H1 (cell line): ENCODE data around the gene OR10R2. TPM values are rescaled to one million over a fixed set of nuclear protein-coding genes. Genes with fewer than 3 reads are reported as not detected.

ENCODE experiments used
- CTCF ChIA-PET: fragments of 300-600 bp; sonication (Branson Sonifier 250); formaldehyde crosslinking; loops from one replicate; lab custom pipeline; 2021; ENCODE audit not compliant: partially characterized antibody; lab: Charles Lee
- POLR2A ChIA-PET: fragments of 300-600 bp; sonication (Branson Sonifier 250); formaldehyde crosslinking; loops from one replicate; lab custom pipeline; 2021; ENCODE audit warnings: inconsistent platforms; ENCODE audit not compliant: partially characterized antibody; lab: Charles Lee
- DNase-seq, 2 experiments: peaks; one replicate each; pipeline versions ENCODE4 v3.0.0 to v3.0.0-alpha.2; 2010 to 2022; ENCODE audit warnings: low spot score in 2 of 2, low read depth in 1 of 2, mixed read lengths in 1 of 2
- FAIRE-seq: peaks from 2 replicates; lab custom pipeline; 2011; peaks lifted over from hg19 to GRCh38; lab: Jason Lieb, UNC
- H2AFZ ChIP-seq: 2 replicates; pipeline ENCODE4 v1.8.1; 2012; ENCODE audit warnings: low read length, inconsistent platforms
- H2AK5ac ChIP-seq: 2 replicates; pipeline ENCODE4 v1.6.1; 2013; ENCODE audit warnings: low read depth, low read length
- H2BK120ac ChIP-seq: replicated peaks from 2 replicates; pipeline ENCODE3; 2013; ENCODE audit warnings: low read depth, low read length, inconsistent platforms
- H2BK12ac ChIP-seq: 2 replicates; pipeline ENCODE4 v1.6.1; 2013; ENCODE audit warnings: low read depth, low read length
- H2BK15ac ChIP-seq: 2 replicates; pipeline ENCODE4 v1.6.1; 2013; ENCODE audit warnings: low read length
- H2BK20ac ChIP-seq: 2 replicates; pipeline ENCODE4 v1.6.1; 2013; ENCODE audit warnings: low read length
- H2BK5ac ChIP-seq: 2 replicates; pipeline ENCODE4 v1.6.1; 2013; ENCODE audit warnings: low read depth, low read length
- H3K14ac ChIP-seq: 2 replicates; pipeline ENCODE4 v1.6.1; 2013; ENCODE audit warnings: inconsistent platforms; ENCODE audit not compliant: insufficient read length
- H3K18ac ChIP-seq: 2 replicates; pipeline ENCODE4 v1.6.1; 2013; ENCODE audit warnings: low read length; ENCODE audit errors: extremely low read depth
- H3K23ac ChIP-seq: 2 replicates; pipeline ENCODE4 v1.6.1; 2013; ENCODE audit warnings: inconsistent platforms; ENCODE audit not compliant: insufficient read length
- H3K23me2 ChIP-seq: 2 replicates; pipeline ENCODE4 v1.6.1; 2013; ENCODE audit warnings: low read depth, low read length
- H3K27ac ChIP-seq: 2 replicates; pipeline ENCODE4 v1.6.1; 2011; ENCODE audit warnings: low read depth, low read length, inconsistent platforms
- H3K27me3 ChIP-seq, 4 experiments: replicated peaks in 1 of 4; 1 replicate in 1 of 4; 2 replicates in 3 of 4; pipeline versions ENCODE4 v1.6.1 to v1.8.1; 2011 to 2013; ENCODE audit warnings: low read length in 3 of 4, mild to moderate bottlenecking in 3 of 4, inconsistent platforms in 2 of 4, mixed read lengths in 2 of 4, moderate library complexity in 1 of 4; ENCODE audit not compliant: control insufficient read depth in 3 of 4, insufficient read depth in 3 of 4; ENCODE audit errors: extremely low read depth in 1 of 4
- H3K36me3 ChIP-seq, 4 experiments: 2 replicates each; pipeline versions ENCODE4 v1.6.1 to v1.8.1; 2011 to 2013; ENCODE audit warnings: mild to moderate bottlenecking in 4 of 4, low read length in 3 of 4, moderate library complexity in 2 of 4, control low read depth in 1 of 4, inconsistent platforms in 1 of 4; ENCODE audit not compliant: insufficient read depth in 4 of 4, control insufficient read depth in 2 of 4
- H3K4ac ChIP-seq: replicated peaks from 2 replicates; pipeline ENCODE3; 2013; ENCODE audit warnings: low read length, low read depth, mixed read lengths, inconsistent platforms; ENCODE audit not compliant: insufficient read length
- H3K4me1 ChIP-seq, 4 experiments: replicated peaks in 1 of 4; 1 replicate in 1 of 4; 2 replicates in 3 of 4; pipeline versions ENCODE4 v1.6.1 to v1.8.1; 2011 to 2013; ENCODE audit warnings: low read length in 3 of 4, inconsistent platforms in 2 of 4, mixed read lengths in 1 of 4; ENCODE audit not compliant: insufficient read depth in 4 of 4, control insufficient read depth in 3 of 4
- H3K4me2 ChIP-seq, 2 experiments: 2 replicates each; pipeline versions ENCODE4 v1.6.1 to v1.8.1; 2011 to 2013; ENCODE audit warnings: low read depth in 2 of 2, low read length in 2 of 2, control low read depth in 1 of 2, inconsistent platforms in 1 of 2, mild to moderate bottlenecking in 1 of 2; ENCODE audit not compliant: insufficient read depth in 1 of 2
- H3K4me3 ChIP-seq, 4 experiments: fragments of 200-600, 300-600 bp in 1 of 4; sonication (generic), shearing (Covaris generic), sonication (Bioruptor Twin) in 1 of 4; 2 replicates each; pipeline versions ENCODE4 v1.5.1 to v1.8.1; 2011 to 2016; ENCODE audit warnings: low read length in 4 of 4, low read depth in 3 of 4, control low read depth in 2 of 4, inconsistent platforms in 2 of 4, mild to moderate bottlenecking in 2 of 4, mixed read lengths in 1 of 4, moderate library complexity in 1 of 4; ENCODE audit not compliant: insufficient read depth in 2 of 4; ENCODE audit errors: extremely low read depth in 1 of 4
- H3K56ac ChIP-seq: replicated peaks from 2 replicates; pipeline ENCODE3; 2013; ENCODE audit warnings: low read depth, mild to moderate bottlenecking, mixed read lengths, low read length, inconsistent platforms; ENCODE audit not compliant: insufficient read length
- H3K79me1 ChIP-seq: 2 replicates; pipeline ENCODE4 v1.6.1; 2013; ENCODE audit warnings: low read depth, low read length, control low read depth
- H3K79me2 ChIP-seq, 2 experiments: 2 replicates each; pipeline versions ENCODE4 v1.6.1 to v1.8.1; 2012 to 2013; ENCODE audit warnings: low read length in 2 of 2, mild to moderate bottlenecking in 2 of 2, inconsistent platforms in 1 of 2; ENCODE audit not compliant: insufficient read depth in 2 of 2, control insufficient read depth in 1 of 2
- H3K9ac ChIP-seq, 4 experiments: replicated peaks in 1 of 4; 1 replicate in 1 of 4; 2 replicates in 3 of 4; pipeline versions ENCODE4 v1.6.1 to v1.8.1; 2011 to 2013; ENCODE audit warnings: low read depth in 3 of 4, low read length in 3 of 4, control low read depth in 2 of 4, mild to moderate bottlenecking in 2 of 4, moderate library complexity in 2 of 4, inconsistent platforms in 1 of 4; ENCODE audit errors: extremely low read depth in 1 of 4
- H3K9me3 ChIP-seq, 2 experiments: 2 replicates each; pipeline versions ENCODE4 v1.6.1 to v1.8.1; 2012 to 2013; ENCODE audit warnings: mild to moderate bottlenecking in 2 of 2, moderate library complexity in 2 of 2, control low read depth in 1 of 2, inconsistent platforms in 1 of 2, low read depth in 1 of 2, low read length in 1 of 2, mixed read lengths in 1 of 2; ENCODE audit not compliant: insufficient read depth in 2 of 2
- H4K20me1 ChIP-seq, 2 experiments: replicated peaks in 1 of 2; 2 replicates each; pipeline versions ENCODE3 to v1.8.1; 2011 to 2013; ENCODE audit warnings: inconsistent platforms in 2 of 2, low read length in 2 of 2, mild to moderate bottlenecking in 1 of 2; ENCODE audit not compliant: insufficient read depth in 2 of 2, control insufficient read depth in 1 of 2
- H4K5ac ChIP-seq: 2 replicates; pipeline ENCODE4 v1.6.1; 2013; ENCODE audit warnings: low read length, low read depth, mixed read lengths, inconsistent platforms; ENCODE audit not compliant: insufficient read length
- H4K8ac ChIP-seq: 2 replicates; pipeline ENCODE4 v1.8.0; 2013; ENCODE audit warnings: mild to moderate bottlenecking, moderate library complexity, low read length, inconsistent platforms; ENCODE audit not compliant: insufficient read depth; ENCODE audit errors: extremely low read depth
- H4K91ac ChIP-seq: replicated peaks from 2 replicates; pipeline ENCODE3; 2013; ENCODE audit warnings: low read length, mixed read lengths, inconsistent platforms; ENCODE audit not compliant: insufficient read length
- BCL11A ChIP-seq, 2 experiments: IDR thresholded peaks; one replicate each; pipeline ENCODE4 v1.6.1; 2011; ENCODE audit warnings: low read depth in 2 of 2, low read length in 2 of 2, mild to moderate bottlenecking in 2 of 2
- CTBP2 ChIP-seq: IDR thresholded peaks from 2 replicates; pipeline ENCODE4 v1.7.0; 2011; ENCODE audit warnings: borderline replicate concordance, mild to moderate bottlenecking, moderate library complexity, mixed read lengths, low read length; ENCODE audit not compliant: insufficient read depth, insufficient read length
- EGR1 ChIP-seq: IDR thresholded peaks from 2 replicates; pipeline ENCODE4 v1.6.1; 2011; ENCODE audit warnings: low read depth, low read length, borderline replicate concordance
- GABPA ChIP-seq: IDR thresholded peaks from 2 replicates; pipeline ENCODE4 v1.6.1; 2011; ENCODE audit warnings: mild to moderate bottlenecking, low read length, moderate library complexity, borderline replicate concordance; ENCODE audit not compliant: insufficient read depth
- GTF2F1 ChIP-seq: IDR thresholded peaks from 2 replicates; pipeline ENCODE4 v1.6.1; 2012; ENCODE audit warnings: low read depth, low read length, improper control_type of control experiment, borderline replicate concordance
- HDAC2 ChIP-seq, 2 experiments: fragments of 300-600 bp in 1 of 2; sonication (generic) in 1 of 2; IDR thresholded peaks; 2 replicates each; pipeline ENCODE4 v1.6.1; 2011 to 2012; ENCODE audit warnings: low read depth in 2 of 2, low read length in 2 of 2, mild to moderate bottlenecking in 2 of 2, moderate library complexity in 2 of 2, borderline replicate concordance in 1 of 2, inconsistent platforms in 1 of 2
- KDM4A ChIP-seq: IDR thresholded peaks from one replicate; pipeline ENCODE4 v1.7.1; 2012; ENCODE audit warnings: low read depth, mild to moderate bottlenecking, moderate library complexity, low read length, inconsistent platforms; ENCODE audit not compliant: severe bottlenecking
- KDM5A ChIP-seq: fragments of 200-600 bp; IDR thresholded peaks from 2 replicates; pipeline ENCODE4 v1.7.1; 2012; ENCODE audit warnings: mild to moderate bottlenecking, low read length, inconsistent platforms, mixed read lengths
- MAFK ChIP-seq: IDR thresholded peaks from 2 replicates; pipeline ENCODE4 v1.6.1; 2012; ENCODE audit warnings: low read depth, mild to moderate bottlenecking, improper control_type of control experiment, low read length
- NRF1 ChIP-seq: IDR thresholded peaks from 2 replicates; pipeline ENCODE4 v1.6.1; 2011; ENCODE audit warnings: mild to moderate bottlenecking, low read depth, low read length, improper control_type of control experiment
- POLR2A ChIP-seq, 2 experiments: IDR thresholded peaks; 1 replicate in 1 of 2; 2 replicates in 1 of 2; pipeline ENCODE4 v1.6.1; 2011; ENCODE audit warnings: low read depth in 2 of 2, low read length in 2 of 2, mild to moderate bottlenecking in 2 of 2; ENCODE audit errors: control extremely low read depth in 1 of 2
- SIRT6 ChIP-seq: IDR thresholded peaks from one replicate; pipeline ENCODE4 v1.7.1; 2012; ENCODE audit warnings: low read length, inconsistent platforms
- SP2 ChIP-seq: IDR thresholded peaks from 2 replicates; pipeline ENCODE4 v1.6.1; 2012; ENCODE audit warnings: mild to moderate bottlenecking, low read length, inconsistent platforms
- TBP ChIP-seq: IDR thresholded peaks from 2 replicates; pipeline ENCODE4 v1.6.1; 2011; ENCODE audit warnings: low read depth, low read length, improper control_type of control experiment
- TEAD4 ChIP-seq: IDR thresholded peaks from 2 replicates; pipeline ENCODE4 v1.6.1; 2012; ENCODE audit warnings: low read depth, low read length, inconsistent platforms, mixed read lengths
- WGBS, 2 experiments: shearing (Covaris generic) in 1 of 2; methylation state at CpG; one replicate each; pipeline versions ENCODE4 v1.1.6 to v1.1.7; 2013 to 2015; ENCODE audit warnings: low lambda C conversion rate in 2 of 2, mixed read lengths in 2 of 2, inconsistent platforms in 1 of 2, low coverage in 1 of 2, missing lambda C conversion rate in 1 of 2; ENCODE audit not compliant: insufficient replicate concordance in 2 of 2, insufficient coverage in 1 of 2, insufficient read length in 1 of 2; ENCODE audit errors: extremely low coverage in 1 of 2, missing lambda C conversion rate in 1 of 2; 5-methylcytosine and 5-hydroxymethylcytosine counted together
- polyA plus RNA-seq, 7 experiments: library from polyadenylated mRNA; depleted of rRNA in 3 of 7; stranded (reverse) in 5 of 7; unstranded in 2 of 7; fragments of >200 nt in 5 of 7; fragments of 200-250 nt in 2 of 7; gene quantifications; 1 replicate in 5 of 7; 2 replicates in 1 of 7; 4 replicates in 1 of 7; pipeline versions ENCODE4 v1.2.1 to v1.2.3, GENCODE V29; 2011 to 2013; ENCODE audit warnings: missing spikeins in 2 of 7, mixed read lengths in 2 of 7
- total RNA-seq: library from RNA; stranded (reverse); fragmentation: NEBNext Ultra II Directional; extraction: Animal tissue kit (Norgen Biotek cat#: 25700); gene quantifications from 2 replicates; pipeline ENCODE4 v1.2.1, GENCODE V29; 2021

The OR10R2 gene
- total and polyA plus RNA-seq, 2 of the 8 experiments (the other 6 are each of a cell fraction or from before 2014, with no cell fraction given), result not detected

GRCh38 chr1:158507511-158507910 is 35.5 kb downstream of the OR10R2 start:
- no peak overlapping the region for H3K18ac ChIP-seq
- CTCF ChIA-PET, result interaction anchor here (0.8 to 2.5 kb wide), 14 partner anchors 11 to 581 kb away, joined by 3 to 27 read pairs (median 4); partner anchors contain the start of gene AIM2
- no peaks in the 10 kb centered on the region for H3K23me2 ChIP-seq
- TF ChIP-seq GABPA, result no peak
- TF ChIP-seq CTBP2, result no peak
- no peak for TF ChIP-seq KDM4A
- TF ChIP-seq POLR2A (IDR thresholded peaks at IDR 0.05; ENCODE audit: control extremely low read depth in 1 of 2, low read depth in 2 of 2, low read length in 2 of 2), result no peak
- no peak for TF ChIP-seq TEAD4
- TF ChIP-seq BCL11A (IDR thresholded peaks at IDR 0.05; ENCODE audit: low read depth in 2 of 2, low read length in 2 of 2), result no peak
- no peak for TF ChIP-seq HDAC2 (IDR thresholded peaks at IDR 0.05; ENCODE audit: borderline replicate concordance in 1 of 2, low read depth in 2 of 2, low read length in 2 of 2)
- TF ChIP-seq NRF1, result no peak
- TF ChIP-seq GTF2F1, result no peak
- no peak for TF ChIP-seq MAFK
- no peak for TF ChIP-seq SP2
- TF ChIP-seq TBP, result no peak
- TF ChIP-seq KDM5A, result no peak
- TF ChIP-seq SIRT6, result no peak
- TF ChIP-seq EGR1, result no peak

More at GRCh38 chr1:158507511-158507910, 35.5 kb downstream of the OR10R2 start:
- H3K79me2 ChIP-seq, result no peaks in the 10 kb centered on the region
- WGBS, 2 experiments, result 90% methylated on average over 2 of the region's 2 CpGs; no CpG with 5 or more reads in 1 of the 2 experiments
- H3K9me3 ChIP-seq, result 0 out of 4 replicates have a peak, but pooled peaks cover 0 to under 1% of the 10 kb centered on the region in 2 experiments
- H4K91ac ChIP-seq, result no peak overlapping the region
- H2BK5ac ChIP-seq, result no peak overlapping the region
- H2BK12ac ChIP-seq, result no peak overlapping the region
- no peak overlapping the region for H3K4me3 ChIP-seq
- no peak overlapping the region for H3K4me2 ChIP-seq
- no peak overlapping the region for H3K23ac ChIP-seq
- no peak overlapping the region for H2BK120ac ChIP-seq
- H3K27me3 ChIP-seq, result no peaks in the 10 kb centered on the region
- no peak overlapping the region for H2BK20ac ChIP-seq
- H4K20me1 ChIP-seq, result no peaks in the 10 kb centered on the region
- H3K4me1 ChIP-seq, result no peaks in the 10 kb centered on the region; a peak in 1 of 7 replicates
- H3K79me1 ChIP-seq, result no peaks in the 10 kb centered on the region
- POLR2A ChIA-PET, result no interaction called here
- no peak overlapping the region for H3K27ac ChIP-seq
- H3K9ac ChIP-seq, result no peak overlapping the region
- no peak overlapping the region for H4K8ac ChIP-seq
- no peak overlapping the region for H4K5ac ChIP-seq
- H3K36me3 ChIP-seq, result no peaks in the 10 kb centered on the region
- H2AK5ac ChIP-seq, result no peak overlapping the region
- FAIRE-seq (no peak), DNase-seq (no peak)
- no peak overlapping the region for H3K14ac ChIP-seq
- H2BK15ac ChIP-seq, result no peak overlapping the region
- H3K56ac ChIP-seq, result no peak overlapping the region
- no peak overlapping the region for H3K4ac ChIP-seq
- H2AFZ ChIP-seq, result peak overlapping the region; percentile 42; the same call in 1 of the 2 replicates
